D721Med (cell line): ENCODE measurements around the gene ERFE.

ENCODE experiments used
- DNase-seq: peaks from one replicate; pipeline ENCODE4 v3.0.0; 2011; ENCODE audit warnings: low spot score; ENCODE audit not compliant: insufficient read length
- FAIRE-seq: peaks from 2 replicates; lab custom pipeline; 2011; peaks lifted over from hg19 to GRCh38; lab: Jason Lieb, UNC
- TF ChIP-seq, protein P1 (sequence below): IDR thresholded peaks from 2 replicates; pipeline ENCODE4 v1.5.1; 2012; ENCODE audit warnings: mild to moderate bottlenecking, control low read depth; ENCODE audit not compliant: insufficient read depth; ENCODE audit errors: missing control alignments

Gene ERFE

DNA sequence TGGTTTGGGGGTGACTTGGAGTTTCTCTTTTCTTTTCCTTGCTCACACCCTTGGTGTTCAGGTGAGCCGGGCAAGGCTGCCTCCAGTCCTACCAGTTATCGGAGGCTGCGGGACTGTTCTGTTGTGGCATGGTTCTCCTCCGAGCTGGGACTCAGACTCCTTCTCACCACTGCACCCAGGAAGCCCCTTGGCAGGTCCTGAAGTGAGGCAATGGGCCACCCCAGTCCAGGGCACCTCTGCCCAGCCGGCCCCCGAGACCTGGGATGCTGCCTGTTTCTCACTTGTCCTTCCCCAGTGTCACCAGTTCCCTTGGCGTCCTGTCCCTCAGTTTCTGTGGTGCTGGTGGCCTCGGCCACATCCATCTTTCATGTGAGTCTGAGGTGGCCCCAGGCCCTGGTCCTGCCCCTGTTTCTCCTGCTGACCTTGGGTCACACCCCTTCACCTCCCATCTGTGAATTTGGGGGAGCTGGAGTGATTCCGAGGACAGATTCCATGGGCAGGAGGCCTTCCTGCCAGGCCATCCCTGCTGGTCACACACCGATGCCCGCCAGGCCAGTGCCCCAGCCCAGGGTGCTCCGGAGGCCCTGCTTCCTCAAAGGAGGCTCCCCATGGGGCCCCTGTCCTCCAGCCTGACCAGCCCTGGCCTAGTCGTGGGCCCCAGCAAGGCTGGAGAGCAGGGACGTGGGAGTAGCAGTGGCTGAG, 26.9 kb upstream of the ERFE start:
- DNase-seq (no peak), FAIRE-seq (no peak)
- TF ChIP-seq, protein P1, sequence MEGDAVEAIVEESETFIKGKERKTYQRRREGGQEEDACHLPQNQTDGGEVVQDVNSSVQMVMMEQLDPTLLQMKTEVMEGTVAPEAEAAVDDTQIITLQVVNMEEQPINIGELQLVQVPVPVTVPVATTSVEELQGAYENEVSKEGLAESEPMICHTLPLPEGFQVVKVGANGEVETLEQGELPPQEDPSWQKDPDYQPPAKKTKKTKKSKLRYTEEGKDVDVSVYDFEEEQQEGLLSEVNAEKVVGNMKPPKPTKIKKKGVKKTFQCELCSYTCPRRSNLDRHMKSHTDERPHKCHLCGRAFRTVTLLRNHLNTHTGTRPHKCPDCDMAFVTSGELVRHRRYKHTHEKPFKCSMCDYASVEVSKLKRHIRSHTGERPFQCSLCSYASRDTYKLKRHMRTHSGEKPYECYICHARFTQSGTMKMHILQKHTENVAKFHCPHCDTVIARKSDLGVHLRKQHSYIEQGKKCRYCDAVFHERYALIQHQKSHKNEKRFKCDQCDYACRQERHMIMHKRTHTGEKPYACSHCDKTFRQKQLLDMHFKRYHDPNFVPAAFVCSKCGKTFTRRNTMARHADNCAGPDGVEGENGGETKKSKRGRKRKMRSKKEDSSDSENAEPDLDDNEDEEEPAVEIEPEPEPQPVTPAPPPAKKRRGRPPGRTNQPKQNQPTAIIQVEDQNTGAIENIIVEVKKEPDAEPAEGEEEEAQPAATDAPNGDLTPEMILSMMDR, result no peak

DNA sequence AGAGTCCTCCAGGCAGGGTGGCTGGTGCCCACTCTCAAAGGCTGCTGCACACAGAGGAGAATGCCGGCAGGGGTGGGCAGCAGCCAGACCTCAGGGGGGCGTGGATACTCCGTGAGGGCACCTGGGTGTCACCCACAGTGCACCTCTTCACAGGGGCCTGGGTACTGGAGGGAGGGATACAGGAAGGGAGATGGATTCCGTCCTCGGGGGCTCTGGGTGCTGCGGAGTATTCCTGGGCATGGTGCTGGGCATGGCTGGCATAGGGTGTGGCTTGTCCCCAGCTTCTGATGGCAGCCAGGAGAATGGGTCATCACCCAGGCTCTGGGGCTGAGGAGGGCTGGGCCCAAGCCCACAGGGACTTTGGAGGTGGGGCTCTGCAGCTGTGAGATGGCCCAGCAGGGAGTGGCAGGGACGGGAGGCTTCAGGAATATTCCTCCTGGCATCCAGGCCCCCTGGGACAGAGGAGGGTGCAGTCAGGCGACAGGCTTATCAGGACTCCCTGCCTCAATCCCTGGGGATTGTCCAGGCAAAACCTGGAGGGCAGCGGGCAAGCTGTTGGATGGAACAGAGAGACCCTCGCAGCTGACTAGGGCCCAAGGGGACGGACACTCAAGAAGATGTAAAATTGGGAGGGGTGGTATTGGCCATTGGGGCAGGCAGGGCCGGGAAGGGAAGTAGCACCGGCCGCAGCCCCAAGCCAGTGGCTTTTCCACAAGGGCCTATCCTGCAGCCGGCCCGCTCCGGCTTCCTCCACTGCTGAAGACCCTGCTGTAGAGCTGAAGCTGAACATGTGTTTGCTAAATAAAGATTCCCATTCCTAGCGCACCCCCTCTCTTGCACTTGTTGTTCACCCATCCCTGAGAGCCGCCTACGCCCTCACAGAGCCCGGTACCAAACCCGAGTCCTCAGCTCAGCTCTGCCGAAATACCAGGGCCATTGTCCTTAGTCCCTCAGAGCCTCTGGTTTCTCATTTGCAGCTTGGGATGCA, 26.0 kb upstream of the ERFE start:
- DNase-seq (no peak), FAIRE-seq (no peak)
- TF ChIP-seq, protein P1, result no peak

DNA sequence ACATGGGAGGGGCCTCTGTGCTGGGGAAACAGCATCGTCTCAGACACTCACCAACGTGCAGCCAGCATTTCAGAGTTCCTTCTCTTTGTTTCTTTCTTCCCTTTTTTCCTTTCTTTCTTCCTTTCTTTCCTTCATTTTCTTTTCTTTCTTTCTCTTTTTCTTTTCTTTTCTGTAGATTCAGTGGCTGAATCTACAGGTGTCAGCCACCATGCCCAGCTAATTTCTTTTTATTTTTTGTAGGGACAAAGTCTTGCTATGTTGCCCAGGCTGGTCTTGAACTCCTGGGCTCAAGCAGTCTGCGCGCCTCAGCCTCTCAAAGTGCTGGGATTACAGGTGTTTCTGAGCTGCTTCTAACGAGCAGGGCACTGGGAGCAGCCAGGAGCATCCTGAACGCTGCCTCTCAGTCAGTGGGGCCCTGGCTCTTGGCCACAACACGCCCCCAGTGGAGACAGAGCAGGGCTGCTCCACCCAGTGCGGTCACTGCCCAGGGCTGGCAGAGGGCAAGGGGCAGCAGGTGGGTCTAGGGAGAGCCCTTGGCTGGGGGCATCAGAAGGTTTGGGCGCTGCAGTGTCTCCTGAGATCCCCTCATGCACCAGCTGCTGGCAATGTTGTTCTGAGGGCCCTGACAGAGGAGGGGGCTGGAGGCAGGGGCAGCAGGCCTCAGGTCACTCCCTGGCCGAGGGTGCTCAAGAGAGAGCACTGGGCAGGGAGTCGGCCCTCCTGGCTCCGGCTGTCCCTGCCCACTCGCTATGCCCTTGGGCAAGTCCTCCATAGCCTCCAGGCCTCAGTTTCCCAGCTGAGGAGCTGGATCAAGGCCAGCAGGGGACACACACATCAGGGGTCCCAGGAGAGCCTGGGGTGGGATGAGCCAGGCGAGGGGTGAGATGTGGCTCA, 25.0 kb upstream of the ERFE start:
- DNase-seq (no peak), FAIRE-seq (no peak)
- TF ChIP-seq, protein P1, result no peak

DNA sequence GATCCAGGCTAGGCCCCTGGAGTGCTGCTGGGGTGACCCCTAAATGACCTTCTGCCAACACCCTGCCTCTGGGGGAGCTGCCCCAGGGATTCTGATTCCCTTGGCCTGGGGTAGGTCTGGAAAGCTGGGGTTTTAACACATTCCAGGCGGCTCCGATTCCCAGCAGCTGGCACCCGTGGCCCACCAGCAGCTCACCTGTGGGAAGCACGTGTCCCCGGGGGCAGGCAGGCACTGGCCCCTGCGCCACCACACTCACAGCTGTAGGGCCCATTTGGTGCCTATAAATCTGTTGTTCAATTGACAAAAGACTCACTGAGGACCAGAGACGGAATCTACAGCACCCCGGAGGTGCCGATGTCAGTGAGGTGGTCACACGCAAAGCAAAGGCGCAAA, 24.4 kb upstream of the ERFE start:
- TF ChIP-seq, protein P1, result no peak
- FAIRE-seq (no peak), DNase-seq (no peak)

DNA sequence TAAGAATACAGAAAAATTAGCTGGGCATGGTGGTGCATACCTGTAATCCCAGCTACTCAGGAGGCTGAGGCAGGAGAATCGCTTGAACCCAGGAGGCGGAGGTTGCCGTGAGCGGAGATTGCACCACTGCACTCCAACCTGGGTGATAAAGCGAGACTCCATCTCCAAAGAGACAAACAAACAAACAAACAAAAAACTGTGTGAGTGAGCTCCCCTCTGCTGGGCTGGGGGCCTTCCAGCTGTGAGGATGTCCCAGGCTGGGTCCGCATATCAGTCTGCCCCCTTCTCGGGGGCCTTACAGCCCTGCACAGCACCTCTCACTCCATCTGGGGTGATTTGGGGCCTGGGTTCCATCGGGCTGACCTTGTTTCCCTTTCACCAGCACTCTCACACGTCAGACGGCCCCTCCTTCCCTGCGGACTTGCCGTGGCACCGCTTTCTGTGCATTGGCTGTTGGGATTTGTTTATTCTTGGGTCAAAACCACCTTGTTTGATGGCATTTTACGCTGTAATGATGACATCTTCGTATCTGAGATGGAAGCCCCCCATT, 23.1 kb upstream of the ERFE start:
- FAIRE-seq, result no peak
- DNase-seq, result no peak
- TF ChIP-seq, protein P1, result no peak

DNA sequence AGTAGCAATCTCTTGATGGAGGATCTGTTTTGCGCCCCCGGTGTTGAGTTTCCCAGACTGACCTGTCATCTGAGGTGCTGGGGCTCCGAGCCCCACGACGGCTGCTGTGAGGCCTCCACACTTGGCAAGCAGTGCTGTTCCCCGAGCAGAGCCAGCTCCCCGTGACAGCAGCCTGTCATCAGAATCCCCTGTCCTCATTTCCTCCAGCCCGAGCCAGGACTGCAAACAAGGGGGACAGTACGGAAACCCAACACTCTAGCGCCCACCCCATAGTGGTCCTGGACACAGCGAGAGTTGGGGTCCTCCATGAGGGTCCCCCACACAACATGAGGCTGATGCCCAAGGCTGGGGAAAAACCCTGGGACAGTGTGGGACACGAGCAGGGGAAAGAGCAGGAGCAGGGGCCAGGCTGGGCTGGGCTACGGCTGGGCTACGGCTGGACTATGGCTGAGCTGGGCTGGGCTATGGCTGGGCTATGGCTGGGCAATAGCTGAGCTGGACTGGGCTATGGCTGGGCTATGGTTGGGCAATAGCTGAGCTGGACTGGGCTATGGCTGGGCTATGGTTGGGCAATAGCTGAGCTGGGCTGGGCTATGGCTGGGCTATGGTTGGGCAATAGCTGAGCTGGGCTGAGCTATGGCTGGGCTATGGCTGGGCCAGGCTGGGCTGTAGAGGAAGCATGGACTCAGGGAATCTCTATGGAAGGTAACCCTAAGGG, 21.8 kb upstream of the ERFE start:
- DNase-seq, result no peak
- TF ChIP-seq, protein P1, result no peak
- no peak for FAIRE-seq
